Suprapubic skin (tissue), 4 donors: ENCODE results near the gene ALDH1A2.

Source experiments
- CTCF ChIP-seq, 2 donors: fragments of 200-600 bp in 1 of 2; fragments of 450-650 bp in 1 of 2; sonication (generic) in 1 of 2; IDR thresholded peaks; one replicate each; pipeline ENCODE4 v1.5.1; 2016 to 2019; ENCODE audit warnings: antibody characterized with exemption in 2 of 2, mild to moderate bottlenecking in 1 of 2, moderate library complexity in 1 of 2
- POLR2A ChIP-seq, 2 donors: fragments of 450-650 bp; IDR thresholded peaks; one replicate each; pipeline ENCODE4 v1.6.1; 2017; ENCODE audit warnings: antibody characterized with exemption in 2 of 2, mild to moderate bottlenecking in 2 of 2, moderate library complexity in 2 of 2
- POLR2AphosphoS5 ChIP-seq, 3 donors: sonication (generic); formaldehyde crosslinking; IDR thresholded peaks; one replicate each; pipeline ENCODE4 v1.6.1; 2017; ENCODE audit warnings: antibody characterized with exemption in 3 of 3

- TF ChIP-seq POLR2A (IDR thresholded peaks at IDR 0.05) (no peak), CTCF (IDR thresholded peaks at IDR 0.05) (no peak), POLR2AphosphoS5 (IDR thresholded peaks at IDR 0.05) (no peak)
These were observed 1.9 kb downstream of the ALDH1A2 start for GRCh38 chr15:58063614-58064013.
